WTC11 (cell line): Measurements from ENCODE around the gene CHST13. TPM values are rescaled to one million over a fixed set of nuclear protein-coding genes. Genes with fewer than 3 reads are reported as not detected.

Experiments used
- AFF4 ChIP-seq: sonication (generic); formaldehyde crosslinking; IDR thresholded peaks from 2 replicates; pipeline ENCODE4 v1.8.1; 2023; ENCODE audit warnings: mild to moderate bottlenecking, missing genetic modification reagents, borderline replicate concordance
- AR ChIP-seq: fragments of 250-450 bp; sonication (Bioruptor Pico); IDR thresholded peaks from 2 replicates; pipeline ENCODE4 v1.9.0; 2021; ENCODE audit warnings: mild to moderate bottlenecking
- ATF1 ChIP-seq: sonication (generic); formaldehyde crosslinking; IDR thresholded peaks from 2 replicates; pipeline ENCODE4 v1.8.1; 2023; ENCODE audit warnings: mild to moderate bottlenecking, moderate library complexity, missing genetic modification reagents
- CREB1 ChIP-seq: sonication (generic); formaldehyde crosslinking; IDR thresholded peaks from 2 replicates; pipeline ENCODE4 v1.8.0; 2023; ENCODE audit warnings: mild to moderate bottlenecking, missing genetic modification reagents
- CREM ChIP-seq: sonication (generic); formaldehyde crosslinking; IDR thresholded peaks from 2 replicates; pipeline ENCODE4 v1.8.1; 2022; ENCODE audit warnings: mild to moderate bottlenecking, missing genetic modification reagents, moderate library complexity
- CTCF ChIP-seq: fragments of 200-600 bp; IDR thresholded peaks from 2 replicates; pipeline ENCODE4 v1.8.0; 2022; ENCODE audit warnings: antibody characterized with exemption
- ELF4 ChIP-seq: sonication (generic); formaldehyde crosslinking; IDR thresholded peaks from 2 replicates; pipeline ENCODE4 v1.8.1; 2022; ENCODE audit warnings: low read depth, mild to moderate bottlenecking, moderate library complexity, missing genetic modification reagents
- ESRRA ChIP-seq: sonication (generic); formaldehyde crosslinking; IDR thresholded peaks from 2 replicates; pipeline ENCODE4 v1.8.1; 2022; ENCODE audit warnings: mild to moderate bottlenecking, missing genetic modification reagents, borderline replicate concordance
- ETV6 ChIP-seq: sonication (generic); formaldehyde crosslinking; IDR thresholded peaks from 2 replicates; pipeline ENCODE4 v1.8.1; 2022; ENCODE audit warnings: mild to moderate bottlenecking, missing genetic modification reagents
- IRF1 ChIP-seq: sonication (generic); formaldehyde crosslinking; IDR thresholded peaks from 2 replicates; pipeline ENCODE4 v1.8.0; 2023; ENCODE audit warnings: missing genetic modification reagents
- MXD4 ChIP-seq: fragments of 250-450 bp; sonication (Bioruptor Pico); IDR thresholded peaks from 2 replicates; pipeline ENCODE4 v1.8.0; 2021; ENCODE audit warnings: mild to moderate bottlenecking, moderate library complexity, borderline replicate concordance
- NFE2L1 ChIP-seq: sonication (generic); formaldehyde crosslinking; IDR thresholded peaks from 2 replicates; pipeline ENCODE4 v1.8.1; 2023; ENCODE audit warnings: missing genetic modification reagents
- NFYB ChIP-seq: sonication (generic); formaldehyde crosslinking; conservative IDR thresholded peaks from 2 replicates; pipeline ENCODE4 v1.8.0; 2022; ENCODE audit warnings: low read depth, missing genetic modification reagents
- NR1H2 ChIP-seq: sonication (generic); formaldehyde crosslinking; IDR thresholded peaks from 2 replicates; pipeline ENCODE4 v1.9.0; 2021; ENCODE audit warnings: mild to moderate bottlenecking, moderate library complexity, missing genetic modification reagents
- NR3C1 ChIP-seq: sonication (generic); formaldehyde crosslinking; conservative IDR thresholded peaks from 2 replicates; pipeline ENCODE4 v1.8.1; 2023; ENCODE audit warnings: low read depth, mild to moderate bottlenecking, missing genetic modification reagents
- PRRX2 ChIP-seq: fragments of 250-450 bp; sonication (Bioruptor Pico); IDR thresholded peaks from 2 replicates; pipeline ENCODE4 v1.8.0; 2021; ENCODE audit warnings: mild to moderate bottlenecking
- RELA ChIP-seq: sonication (generic); formaldehyde crosslinking; IDR thresholded peaks from 2 replicates; pipeline ENCODE4 v1.8.1; 2022; ENCODE audit warnings: missing genetic modification reagents, mild to moderate bottlenecking, borderline replicate concordance
- RORB ChIP-seq: fragments of 250-450 bp; sonication (Bioruptor Pico); IDR thresholded peaks from 2 replicates; pipeline ENCODE4 v1.9.0; 2021; ENCODE audit warnings: mild to moderate bottlenecking
- SMAD3 ChIP-seq: sonication (generic); formaldehyde crosslinking; IDR thresholded peaks from 2 replicates; pipeline ENCODE4 v1.8.0; 2022; ENCODE audit warnings: missing genetic modification reagents, mild to moderate bottlenecking, borderline replicate concordance
- USF2 ChIP-seq: sonication (generic); formaldehyde crosslinking; IDR thresholded peaks from 2 replicates; pipeline ENCODE4 v1.8.1; 2023; ENCODE audit warnings: mild to moderate bottlenecking, missing genetic modification reagents, moderate library complexity
- ZMAT4 ChIP-seq: fragments of 250-450 bp; sonication (Bioruptor Pico); IDR thresholded peaks from 2 replicates; pipeline ENCODE4 v1.9.0; 2021; ENCODE audit warnings: mild to moderate bottlenecking
- ZNF121 ChIP-seq: sonication (generic); formaldehyde crosslinking; IDR thresholded peaks from 2 replicates; pipeline ENCODE4 v1.8.0; 2023; ENCODE audit warnings: missing genetic modification reagents
- ZNF219 ChIP-seq: sonication (generic); formaldehyde crosslinking; IDR thresholded peaks from 2 replicates; pipeline ENCODE4 v1.8.0; 2023; ENCODE audit warnings: missing genetic modification reagents, mild to moderate bottlenecking, borderline replicate concordance
- ZNF281 ChIP-seq: sonication (generic); formaldehyde crosslinking; IDR thresholded peaks from 2 replicates; pipeline ENCODE4 v1.8.0; 2023; ENCODE audit warnings: mild to moderate bottlenecking, missing genetic modification reagents
- ZNF317 ChIP-seq: sonication (generic); formaldehyde crosslinking; IDR thresholded peaks from 2 replicates; pipeline ENCODE4 v1.8.1; 2023; ENCODE audit warnings: low read depth, mild to moderate bottlenecking, moderate library complexity, missing genetic modification reagents, borderline replicate concordance
- ZNF396 ChIP-seq: fragments of 250-450 bp; sonication (Bioruptor Pico); IDR thresholded peaks from 2 replicates; pipeline ENCODE4 v1.8.0; 2021; ENCODE audit warnings: mild to moderate bottlenecking, moderate library complexity, borderline replicate concordance
- ZNF416 ChIP-seq: fragments of 250-450 bp; sonication (Bioruptor Pico); IDR thresholded peaks from 2 replicates; pipeline ENCODE4 v1.9.0; 2021; ENCODE audit warnings: mild to moderate bottlenecking, inconsistent platforms
- total RNA-seq: library from RNA; stranded (reverse); gene quantifications from 3 replicates; pipeline ENCODE4 v1.2.3, GENCODE V29; 2021

Gene CHST13
- total RNA-seq, 1 experiment from 2014 or later, result 4.1 TPM

- TF ChIP-seq AR (CRISPR knock-in tag), result no peak
- TF ChIP-seq ZNF281 (CRISPR knock-in tag), result no peak
- no peak for TF ChIP-seq MXD4 (CRISPR knock-in tag)
- no peak for TF ChIP-seq NFE2L1 (CRISPR knock-in tag)
- no peak for TF ChIP-seq ZNF317 (CRISPR knock-in tag)
- TF ChIP-seq ESRRA (CRISPR knock-in tag), result no peak
- TF ChIP-seq ETV6 (CRISPR knock-in tag), result no peak
- no peak for TF ChIP-seq NR1H2
- no peak for TF ChIP-seq ELF4
- TF ChIP-seq CTCF, result no peak
- TF ChIP-seq AFF4 (CRISPR knock-in tag), result no peak
- no peak for TF ChIP-seq ZNF416 (CRISPR knock-in tag)
- TF ChIP-seq NFYB (CRISPR knock-in tag), result no peak
- TF ChIP-seq ZNF396 (CRISPR knock-in tag), result no peak
- no peak for TF ChIP-seq NR3C1 (CRISPR knock-in tag)
- no peak; the same call in 1 of the 2 replicates for TF ChIP-seq USF2 (CRISPR knock-in tag)
- 0 out of 2 replicates have a peak, but pooled peaks have one; percentile 16 for TF ChIP-seq SMAD3 (CRISPR knock-in tag)
- no peak for TF ChIP-seq ZMAT4 (CRISPR knock-in tag)
- no peak for TF ChIP-seq ATF1 (CRISPR knock-in tag)
- no peak for TF ChIP-seq ZNF219 (CRISPR knock-in tag)
- TF ChIP-seq RORB (CRISPR knock-in tag), result no peak
- TF ChIP-seq IRF1 (CRISPR knock-in tag), result no peak
- no peak for TF ChIP-seq RELA (CRISPR knock-in tag)
- no peak for TF ChIP-seq PRRX2 (CRISPR knock-in tag)
- TF ChIP-seq ZNF121 (CRISPR knock-in tag), result peak; percentile 89
- TF ChIP-seq CREM (CRISPR knock-in tag), result peak; percentile 69; the same call in 1 of the 2 replicates
- no peak for TF ChIP-seq CREB1 (CRISPR knock-in tag)
These were observed at the start of gene CHST13 (continued) for GRCh38 chr3:126523745-126524428.
